HG03439 (cell line): ENCODE data around the gene KLHL2.
"Not testable (repeated sequence)": the region's sequence is repeated elsewhere in the genome, so short reads cannot be mapped to it uniquely, and the experiment has no call there.

Experiments used
- ATAC-seq: cut with Tn5 transposase; IDR thresholded peaks from one replicate; pipeline ENCODE4 v1.9.1; 2021; ENCODE audit warnings: mild to moderate bottlenecking, moderate library complexity; ENCODE audit not compliant: unreplicated experiment

Gene KLHL2

GRCh38 chr4:165207431-165208220 lies at the start of gene KLHL2:
KLHL2 (plus strand) TSS chr4:165207561; CDS start chr4:165207877, 316 bp downstream.
- peak; percentile 88 for ATAC-seq

- ATAC-seq: no peak
Observed at GRCh38 chr4:165158762-165159161, 48.6 kb upstream of the KLHL2 start.

DNA sequence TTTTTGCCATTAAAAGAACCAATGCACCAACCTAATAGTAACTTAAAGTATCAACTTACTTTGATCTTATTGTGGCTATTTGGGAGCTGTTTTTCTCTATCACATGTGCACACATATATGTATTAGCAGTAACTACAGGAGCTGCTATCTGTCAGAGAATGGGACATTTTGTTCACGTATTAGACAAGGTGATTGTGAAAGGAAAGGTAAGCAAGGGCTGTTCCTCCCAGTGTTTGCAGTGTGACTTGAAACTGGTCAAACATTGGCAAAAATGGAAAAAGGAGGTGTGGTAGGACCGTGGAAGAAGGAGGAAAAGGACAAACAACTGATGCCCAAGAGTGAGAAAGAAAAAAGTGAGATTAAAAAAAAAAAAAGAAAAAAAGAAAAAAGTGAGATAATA lies 43.1 kb upstream of the KLHL2 start:
- no peak for ATAC-seq

DNA sequence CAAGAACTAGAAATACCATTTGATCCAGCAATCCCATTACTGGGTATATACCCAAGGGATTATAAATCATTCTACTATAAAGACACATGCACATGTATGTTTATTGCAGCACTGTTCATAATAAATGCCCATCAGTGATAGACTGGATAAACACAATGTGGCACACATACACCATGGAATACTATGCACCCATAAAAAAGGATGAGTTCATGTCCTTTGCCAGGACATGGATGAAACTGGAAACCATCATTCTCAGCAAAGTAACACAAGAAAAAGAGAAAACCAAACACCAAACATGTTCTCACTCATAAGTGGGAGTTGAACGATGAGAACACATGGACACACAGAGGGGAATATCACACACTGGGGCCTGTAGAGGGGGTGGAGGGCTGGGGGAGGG lies 40.5 kb upstream of the KLHL2 start:
- ATAC-seq: not testable (repeated sequence)

DNA sequence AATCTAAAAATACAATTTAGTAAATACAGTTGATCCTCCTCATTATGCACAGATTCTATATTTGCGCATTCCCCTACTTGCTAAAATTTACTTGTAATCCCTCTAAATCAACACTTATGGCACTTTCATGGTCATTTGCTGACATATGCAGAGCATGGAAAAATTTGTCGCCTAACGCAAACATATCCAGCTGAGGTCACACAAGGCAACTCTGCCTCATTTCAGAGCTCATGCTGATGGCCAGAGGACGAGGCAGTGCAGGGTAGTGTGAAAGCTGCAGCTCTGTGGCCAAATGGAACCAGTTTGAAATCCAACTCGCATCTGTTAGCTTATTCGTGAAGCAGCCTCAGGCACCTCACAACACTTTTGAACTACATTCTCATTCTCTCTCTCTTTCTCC lies 39.7 kb upstream of the KLHL2 start:
- ATAC-seq: no peak

GRCh38 chr4:165170819-165171218 lies 36.5 kb upstream of the KLHL2 start:
- ATAC-seq: no peak

GRCh38 chr4:165175470-165175869 lies 31.9 kb upstream of the KLHL2 start:
- ATAC-seq: not testable (repeated sequence)

DNA sequence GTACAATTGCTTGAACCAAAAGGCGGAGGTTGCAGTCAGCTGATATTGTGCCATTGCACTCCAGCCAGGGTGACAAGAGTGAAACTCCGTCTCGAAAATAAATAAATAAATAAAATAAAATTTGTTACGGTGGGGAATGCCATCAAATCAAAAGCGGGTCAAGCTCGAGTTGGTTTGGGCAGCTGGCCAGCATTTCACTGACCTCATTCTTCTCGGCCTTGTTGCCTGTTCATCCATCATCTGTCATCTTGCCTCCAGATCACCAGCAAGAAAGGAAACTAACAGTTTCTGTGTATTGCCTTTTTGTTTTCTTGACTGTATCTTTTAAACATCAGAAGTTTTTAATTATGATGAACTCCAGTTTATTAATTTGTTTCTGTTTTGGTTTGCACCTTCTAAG lies 31.5 kb upstream of the KLHL2 start:
- no peak for ATAC-seq

- peak; percentile 58 for ATAC-seq
Observed at GRCh38 chr4:165177725-165178666, 29.4 kb upstream of the KLHL2 start.

DNA sequence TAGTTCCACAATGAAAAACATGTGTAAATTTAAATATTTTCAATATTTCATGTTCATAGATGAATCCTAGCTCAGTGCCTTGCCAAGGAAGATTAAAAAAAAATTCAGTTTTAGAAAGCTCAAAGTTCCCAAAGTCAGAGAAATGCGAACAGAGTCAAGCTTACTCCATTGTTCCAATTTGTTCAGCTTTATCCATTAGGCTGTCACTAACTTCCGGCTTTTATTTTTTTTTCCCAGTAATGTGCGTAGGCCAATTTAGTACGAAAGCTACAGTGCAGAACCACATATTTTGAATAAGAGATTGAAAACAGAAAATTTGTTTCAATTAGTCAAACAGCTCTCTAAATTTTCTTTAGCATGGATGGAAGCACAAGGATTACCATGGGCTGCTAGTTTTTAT lies 23.1 kb upstream of the KLHL2 start:
- no peak for ATAC-seq

- not testable (repeated sequence) for ATAC-seq
Observed at GRCh38 chr4:165184998-165185397, 22.4 kb upstream of the KLHL2 start.

- no peak for ATAC-seq
Observed at GRCh38 chr4:165185448-165185847, 21.9 kb upstream of the KLHL2 start.

DNA sequence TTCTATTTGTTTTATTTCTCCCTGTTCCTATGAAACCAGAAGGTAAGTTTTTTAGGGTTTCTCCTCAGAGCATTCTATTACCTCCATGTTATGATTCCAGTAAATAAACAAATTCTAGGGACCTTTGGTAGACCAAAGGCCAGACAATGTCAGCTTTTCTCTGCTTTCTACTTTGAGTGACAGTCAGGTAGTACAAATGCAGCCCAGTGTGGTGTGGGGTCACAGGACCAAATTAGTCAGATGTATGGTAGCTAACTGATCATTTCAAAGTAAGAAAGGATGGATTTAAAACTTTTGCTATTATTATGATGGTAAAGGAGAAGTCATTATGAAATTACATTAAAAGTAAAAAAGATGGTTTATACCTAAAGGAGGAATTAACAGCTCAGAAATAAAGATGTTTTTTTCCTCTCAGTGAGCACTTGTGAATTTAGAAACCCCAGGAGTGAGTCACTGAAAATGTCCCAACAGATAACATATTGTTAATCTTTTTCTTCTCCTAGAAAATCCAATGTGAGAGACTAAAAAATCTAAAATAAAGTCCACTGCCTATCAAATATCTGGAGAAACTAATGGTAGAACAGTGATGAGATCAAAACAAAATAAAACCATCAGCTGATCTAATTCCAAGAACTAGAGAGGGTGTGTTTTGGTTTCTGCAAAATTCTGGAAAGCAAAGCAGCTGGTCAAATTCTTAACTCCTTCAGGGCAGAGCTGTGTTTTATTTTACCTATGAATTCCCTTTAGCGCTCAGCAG lies 16.6 kb upstream of the KLHL2 start:
- no peak for ATAC-seq

- ATAC-seq: no peak
Observed at GRCh38 chr4:165191348-165191656, 16.1 kb upstream of the KLHL2 start.

DNA sequence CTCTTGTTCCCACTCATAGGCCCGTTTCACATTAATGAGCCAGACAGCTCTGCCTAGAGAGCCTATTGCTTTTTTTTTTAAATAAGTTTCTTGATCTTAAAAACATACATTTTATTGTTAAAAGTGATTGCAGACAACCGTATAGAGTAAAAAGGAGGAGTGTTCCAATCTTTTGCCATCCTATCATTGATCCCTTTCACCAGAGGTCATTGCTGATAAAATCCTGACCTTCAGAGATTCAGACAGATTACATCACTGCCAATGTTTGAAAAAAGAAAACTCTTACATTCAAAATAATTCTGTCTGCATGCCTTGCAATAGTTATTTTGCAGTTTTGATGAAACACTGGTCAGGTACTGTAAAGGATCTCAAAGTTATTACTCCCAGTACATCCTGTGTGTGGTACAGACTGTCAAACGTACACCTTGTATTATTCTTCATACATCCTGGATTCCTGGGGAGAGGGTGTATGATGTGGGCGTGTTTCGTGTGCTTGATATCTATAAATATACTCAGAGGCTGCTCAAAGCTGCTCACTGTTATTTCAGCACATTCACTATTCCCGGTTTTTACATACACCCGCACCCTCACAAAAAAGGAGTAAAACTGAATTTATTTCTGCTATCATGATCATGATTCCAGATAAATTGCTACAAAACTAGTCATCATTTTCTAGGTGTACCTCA lies 15.4 kb upstream of the KLHL2 start:
- ATAC-seq: no peak

- no peak for ATAC-seq
Observed at GRCh38 chr4:165192500-165192898, 14.9 kb upstream of the KLHL2 start.

DNA sequence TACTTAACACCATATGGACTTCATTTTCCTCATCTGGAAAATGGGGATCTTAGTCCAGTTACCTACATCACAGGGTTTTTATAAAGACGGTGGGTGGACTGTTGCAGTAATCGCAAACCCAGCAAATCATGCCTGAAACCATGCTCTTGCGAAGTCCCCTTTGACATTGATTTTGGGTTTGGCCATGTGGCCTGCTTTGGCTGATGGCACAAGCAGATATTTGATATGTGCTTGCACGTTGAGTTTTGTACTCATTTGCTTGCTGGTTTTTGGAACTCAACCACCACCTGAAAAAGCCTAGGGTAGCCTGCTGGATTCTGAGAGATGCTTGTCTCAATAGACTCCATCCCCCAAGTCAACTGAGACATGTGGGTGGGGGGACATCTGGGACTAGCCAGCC lies 14.4 kb upstream of the KLHL2 start:
- ATAC-seq: no peak

GRCh38 chr4:165194368-165194767 lies 13.0 kb upstream of the KLHL2 start:
- ATAC-seq: no peak

DNA sequence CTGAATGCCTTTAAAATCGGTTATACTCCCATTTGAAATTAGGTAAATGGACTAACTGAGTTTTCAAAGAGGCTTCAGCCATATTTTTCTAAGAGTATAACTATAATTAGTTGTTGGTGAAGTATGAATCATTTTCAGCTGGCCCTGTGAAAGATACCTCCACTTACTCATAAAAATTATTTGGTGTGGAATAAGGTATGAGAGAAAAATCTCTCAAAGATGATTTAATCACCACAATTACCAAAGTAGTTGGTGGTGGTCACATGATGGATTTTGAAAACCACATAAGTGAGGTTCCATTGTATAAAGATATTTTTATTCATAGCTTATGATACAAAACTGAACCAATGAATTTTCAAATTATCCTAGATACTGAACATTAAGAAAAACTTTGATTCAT lies 9.0 kb upstream of the KLHL2 start:
- no peak for ATAC-seq

GRCh38 chr4:165199286-165199685 lies 8.1 kb upstream of the KLHL2 start:
- no peak for ATAC-seq

- no peak for ATAC-seq
Observed at GRCh38 chr4:165199722-165200121, 7.6 kb upstream of the KLHL2 start.
